ENCODE measurements around the gene HOXD13. TPM values are rescaled to one million over a fixed set of nuclear protein-coding genes. Genes with fewer than 3 reads are reported as not detected.
A peak's percentile ranks its signal among the peaks of the same experiment; 100 is the strongest.

The HOXD13 gene
- total RNA-seq, 2 donors from 2014 or later, result not detected

GRCh38 chr2:176104316-176105077, 12.0 kb downstream of the HOXD13 start:
- ATAC-seq (replicated peaks), result no peak
- Mint-ChIP-seq H3K27ac (no peak overlapping the region), H3K4me3 (no peak overlapping the region)

DNA sequence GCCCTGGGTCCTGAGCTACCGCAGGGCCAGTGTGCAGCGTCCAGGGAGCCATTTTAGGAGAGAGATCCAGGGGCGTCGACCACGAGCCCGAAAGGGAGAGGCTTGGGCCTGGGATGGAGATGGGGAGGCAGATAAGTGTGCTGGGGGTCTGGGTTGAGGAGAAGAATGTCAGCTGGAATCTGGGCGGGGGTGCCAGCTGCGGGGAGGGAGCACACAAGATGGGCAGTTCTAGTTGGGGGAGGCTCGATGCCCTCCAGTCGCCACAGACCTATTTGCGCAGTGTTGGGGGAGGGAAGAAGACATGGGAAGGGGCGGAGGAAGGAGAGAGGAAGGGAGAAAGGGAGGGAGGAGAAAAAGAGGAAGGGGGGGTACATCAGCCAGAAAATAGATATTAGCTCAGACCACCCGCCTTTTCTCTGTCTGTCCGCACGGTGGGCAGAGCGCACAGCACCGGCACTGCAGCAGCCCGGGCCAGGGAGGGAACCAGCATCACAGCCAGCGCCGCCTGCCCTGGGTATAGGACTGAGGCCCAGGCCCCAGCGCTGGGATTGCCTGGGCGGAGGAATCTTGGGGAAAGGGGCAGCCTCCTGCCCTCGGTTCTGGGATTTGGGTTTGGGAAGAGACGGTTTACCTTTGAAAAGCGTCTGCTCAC, 12.7 kb downstream of the HOXD13 start:
- Mint-ChIP-seq H3K36me3 (ENCODE audit: low read depth) (peaks cover 26% of the 10 kb centered on the region), H3K4me3 (no peak overlapping the region), H3K9me3 (no peaks in the 10 kb centered on the region), H3K27me3 (peaks cover 70% of the 10 kb centered on the region), H3K27ac (no peak overlapping the region), H3K4me1 (peaks cover 15% of the 10 kb centered on the region)
- ATAC-seq (replicated peaks), result no peak

More at GRCh38 chr2:176104316-176105077, 12.0 kb downstream of the HOXD13 start:
- Mint-ChIP-seq H3K27me3 (peaks cover 63% of the 10 kb centered on the region), H3K4me1 (peaks cover 13% of the 10 kb centered on the region), H3K36me3 (ENCODE audit: low read depth) (peaks cover 24% of the 10 kb centered on the region), H3K9me3 (no peaks in the 10 kb centered on the region)

DNA sequence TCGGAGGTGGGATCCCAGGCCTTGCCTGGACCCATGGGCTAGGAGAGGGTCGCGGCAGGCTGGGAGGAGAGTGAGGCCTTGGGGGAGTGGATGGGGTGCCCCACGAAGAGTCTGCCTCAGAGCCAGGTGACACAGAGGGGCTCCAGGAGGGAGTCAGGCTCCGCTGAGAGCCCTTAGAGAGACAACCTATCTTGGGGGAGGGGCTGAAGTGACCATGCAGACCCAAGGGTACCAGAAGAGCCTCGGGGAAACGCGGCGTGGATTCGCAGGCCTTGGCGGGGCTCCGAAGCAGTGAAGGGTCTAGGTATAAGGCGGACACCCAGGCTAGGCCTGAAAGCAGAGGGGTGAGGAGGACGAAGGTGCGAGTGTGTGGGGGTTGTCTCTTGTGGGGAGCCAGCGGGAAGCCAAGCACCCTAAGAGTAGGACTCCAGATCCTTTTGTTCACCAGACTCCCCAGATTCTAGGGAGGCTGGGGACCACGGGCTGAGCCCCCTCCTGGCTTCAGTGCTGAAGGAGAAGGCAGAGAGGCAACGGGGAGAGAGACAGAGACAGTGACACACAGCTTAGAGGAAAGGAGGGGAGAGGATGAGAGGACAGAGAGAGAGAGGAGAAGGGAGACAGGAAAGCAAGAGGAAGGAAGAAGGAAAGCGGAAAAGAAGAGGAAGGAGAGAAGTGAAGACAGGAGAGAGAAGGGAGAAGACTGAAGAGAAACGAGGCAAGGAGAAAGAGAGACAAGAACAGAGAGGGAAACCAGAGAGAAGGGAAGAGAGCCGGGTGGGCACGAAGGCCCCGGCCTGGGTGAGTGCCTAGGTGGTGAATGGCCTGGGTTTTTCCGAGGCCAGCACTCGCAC, 13.4 kb downstream of the HOXD13 start:
- Mint-ChIP-seq H3K9me3 (no peaks in the 10 kb centered on the region), H3K4me3 (peak overlapping the region; percentile 47), H3K27me3 (peaks cover 74% of the 10 kb centered on the region), H3K4me1 (peaks cover 15% of the 10 kb centered on the region), H3K27ac (no peak overlapping the region), H3K36me3 (ENCODE audit: low read depth) (peaks cover 26% of the 10 kb centered on the region)
- no peak for ATAC-seq (replicated peaks)

DNA sequence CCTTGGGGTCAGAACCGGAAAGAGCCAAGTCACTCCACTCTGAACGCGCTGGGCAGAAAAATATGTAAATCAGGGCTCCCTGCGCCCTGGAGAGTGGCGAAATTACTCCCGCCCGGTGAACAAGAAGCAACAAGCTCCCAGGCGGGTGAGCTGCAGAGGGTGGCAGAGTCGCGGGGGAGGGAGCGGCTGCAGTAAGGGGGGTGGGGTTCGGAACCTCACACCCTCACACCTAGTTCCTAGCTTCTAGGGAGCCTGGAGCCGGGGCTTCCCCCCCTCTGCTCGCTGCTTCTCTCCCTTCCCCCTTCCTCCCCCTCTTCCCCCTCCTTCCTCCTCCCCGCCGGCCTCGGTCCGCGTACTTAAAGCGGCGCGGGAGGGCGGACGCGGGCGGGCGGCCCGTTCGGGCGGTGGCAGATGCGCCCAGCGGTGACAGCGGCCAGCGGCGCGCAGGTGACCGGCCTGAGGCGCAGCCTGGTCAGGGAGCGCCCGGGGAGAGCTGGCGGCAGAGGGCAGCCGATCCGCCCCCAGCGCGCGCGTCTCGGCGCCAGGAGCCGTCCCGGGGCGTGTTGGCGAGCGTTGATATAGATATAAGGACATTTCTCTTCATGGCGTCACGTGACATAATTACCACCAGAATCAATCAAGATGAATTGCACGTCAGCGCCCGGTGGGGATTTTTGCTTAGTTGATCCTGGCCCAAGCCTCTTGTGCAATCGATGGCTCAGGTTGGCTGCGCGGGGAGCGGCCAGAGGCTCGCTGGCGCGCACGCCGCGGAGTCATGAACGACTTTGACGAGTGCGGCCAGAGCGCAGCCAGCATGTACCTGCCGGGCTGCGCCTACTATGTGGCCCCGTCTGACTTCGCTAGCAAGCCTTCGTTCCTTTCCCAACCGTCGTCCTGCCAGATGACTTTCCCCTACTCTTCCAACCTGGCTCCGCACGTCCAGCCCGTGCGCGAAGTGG, 14.3 kb downstream of the HOXD13 start, which contains the start of gene HOXD11:
TSS of gene HOXD11 (plus strand) at position 700 of the 959 bp plus-strand sequence. CDS start at position 776, 76 bp downstream.
- H3K4me1 Mint-ChIP-seq, result peaks cover 15% of the 10 kb centered on the region
- H3K9me3 Mint-ChIP-seq, result no peaks in the 10 kb centered on the region
- H3K36me3 Mint-ChIP-seq (ENCODE audit: low read depth), result peaks cover 26% of the 10 kb centered on the region
- no peak for ATAC-seq (replicated peaks)
- H3K4me3 Mint-ChIP-seq, result peak within 1 kb of the TSS; percentile 47
- H3K27ac Mint-ChIP-seq, result no peak within 1 kb of the TSS
- peaks cover 72% of the 10 kb centered on the region for H3K27me3 Mint-ChIP-seq

GRCh38 chr2:176107731-176108181, 15.2 kb downstream of the HOXD13 start:
- no peak for ATAC-seq (replicated peaks)
- Mint-ChIP-seq H3K27me3 (peaks cover 69% of the 10 kb centered on the region), H3K9me3 (no peaks in the 10 kb centered on the region), H3K4me3 (no peak overlapping the region), H3K27ac (no peak overlapping the region), H3K4me1 (peaks cover 15% of the 10 kb centered on the region), H3K36me3 (ENCODE audit: low read depth) (peaks cover 26% of the 10 kb centered on the region)

- Mint-ChIP-seq H3K9me3 (peaks cover 4% of the 10 kb centered on the region), H3K36me3 (ENCODE audit: low read depth) (peaks cover 26% of the 10 kb centered on the region), H3K27ac (no peak overlapping the region), H3K4me3 (peak overlapping the region; percentile 13), H3K4me1 (peaks cover 15% of the 10 kb centered on the region), H3K27me3 (peaks cover 70% of the 10 kb centered on the region)
- no peak for ATAC-seq (replicated peaks)
Observed at GRCh38 chr2:176109192-176109901, 16.8 kb downstream of the HOXD13 start.

GRCh38 chr2:176109946-176110345, 17.4 kb downstream of the HOXD13 start:
- Mint-ChIP-seq H3K9me3 (peaks cover 4% of the 10 kb centered on the region), H3K27me3 (peaks cover 67% of the 10 kb centered on the region), H3K27ac (no peak overlapping the region), H3K36me3 (ENCODE audit: low read depth) (peaks cover 25% of the 10 kb centered on the region), H3K4me1 (peaks cover 15% of the 10 kb centered on the region), H3K4me3 (no peak overlapping the region)
- no peak for ATAC-seq (replicated peaks)

DNA sequence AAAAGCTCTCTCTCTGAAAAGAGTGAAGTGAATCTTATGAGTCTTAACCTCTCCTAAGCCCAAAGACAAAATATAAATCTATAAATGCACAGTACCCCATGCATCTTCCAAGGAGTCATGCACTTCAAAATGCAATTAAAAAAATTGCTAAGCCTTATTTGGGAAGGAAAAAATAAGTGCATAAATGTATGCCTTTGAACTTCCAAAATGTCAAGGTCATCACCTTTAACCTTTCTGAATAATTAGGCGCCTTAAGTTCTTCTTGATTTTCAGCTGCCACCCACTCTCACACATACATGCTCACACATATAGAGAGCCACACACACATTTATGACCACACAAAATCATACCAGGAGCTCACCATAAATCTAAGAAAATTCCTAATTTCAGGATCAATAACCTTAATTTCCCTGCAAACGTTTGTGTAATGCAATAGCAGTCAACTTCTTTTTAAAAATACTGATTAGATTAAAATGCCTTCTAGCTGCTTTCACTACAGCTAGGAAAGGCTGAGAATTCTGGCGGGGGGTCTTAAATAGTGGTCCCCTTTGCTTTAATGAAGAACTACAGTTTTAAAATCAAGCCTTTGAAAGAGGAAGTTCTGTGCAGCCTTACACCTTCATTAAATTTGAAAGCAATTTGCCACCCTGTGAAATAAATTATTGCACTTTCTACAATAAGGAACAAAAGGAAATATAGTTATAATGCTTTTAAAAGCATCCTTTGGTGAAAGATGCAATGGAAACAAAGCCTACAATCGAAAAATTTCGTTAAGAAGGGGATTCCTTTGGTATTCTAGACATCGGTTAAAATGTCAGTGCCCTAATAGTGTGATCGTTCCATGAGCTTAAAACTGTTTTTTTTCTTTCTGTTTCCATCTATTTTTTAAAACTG, 18.1 kb downstream of the HOXD13 start:
- H3K27ac Mint-ChIP-seq, result no peak overlapping the region
- ATAC-seq (replicated peaks), result no peak

GRCh38 chr2:176111309-176111663, 18.8 kb downstream of the HOXD13 start:
- peaks cover 8% of the 10 kb centered on the region for H3K4me1 Mint-ChIP-seq
- ATAC-seq (replicated peaks), result no peak
- H3K9me3 Mint-ChIP-seq, result peaks cover 4% of the 10 kb centered on the region
- H3K27ac Mint-ChIP-seq, result no peak overlapping the region
- peaks cover 12% of the 10 kb centered on the region for H3K36me3 Mint-ChIP-seq (ENCODE audit: low read depth)
- H3K27me3 Mint-ChIP-seq, result peaks cover 60% of the 10 kb centered on the region
- H3K4me3 Mint-ChIP-seq, result no peak overlapping the region

More for the DNA sequence above, 18.1 kb downstream of the HOXD13 start:
- H3K9me3 Mint-ChIP-seq, result peaks cover 4% of the 10 kb centered on the region
- H3K27me3 Mint-ChIP-seq, result peaks cover 64% of the 10 kb centered on the region
- H3K4me1 Mint-ChIP-seq, result peaks cover 14% of the 10 kb centered on the region
- H3K4me3 Mint-ChIP-seq, result no peak overlapping the region
- H3K36me3 Mint-ChIP-seq (ENCODE audit: low read depth), result peaks cover 18% of the 10 kb centered on the region

DNA sequence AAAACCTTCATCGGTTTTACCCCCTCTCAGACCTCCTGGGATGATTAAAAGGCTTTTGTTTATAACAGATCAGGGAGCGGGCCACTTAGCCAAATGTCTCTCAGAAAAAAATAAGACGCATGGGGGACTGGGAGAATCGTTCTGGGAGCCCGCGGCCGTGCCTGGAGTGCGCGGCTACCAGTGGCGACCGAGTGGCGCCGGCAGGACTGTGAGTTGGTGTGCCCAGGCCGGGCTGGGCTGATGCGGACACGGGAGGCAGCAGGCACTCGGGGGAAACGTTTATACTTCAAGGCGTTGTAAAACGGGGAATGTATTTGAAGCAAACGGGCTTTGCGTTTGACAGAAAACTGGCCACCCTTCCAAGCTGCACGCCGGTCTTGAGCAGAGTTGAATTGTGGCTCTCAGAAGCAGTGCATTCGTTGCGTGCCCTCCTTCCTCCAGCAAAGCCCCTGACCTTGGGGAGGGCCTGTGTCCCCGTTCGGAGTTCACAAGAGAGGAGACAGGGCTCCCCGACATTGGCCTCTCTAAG, 19.4 kb downstream of the HOXD13 start:
- H3K36me3 Mint-ChIP-seq (ENCODE audit: low read depth), result peaks cover 9% of the 10 kb centered on the region
- H3K4me3 Mint-ChIP-seq, result no peak overlapping the region
- H3K9me3 Mint-ChIP-seq, result peaks cover 4% of the 10 kb centered on the region
- no peak for ATAC-seq (replicated peaks)
- no peak overlapping the region for H3K27ac Mint-ChIP-seq
- H3K4me1 Mint-ChIP-seq, result peaks cover 5% of the 10 kb centered on the region
- H3K27me3 Mint-ChIP-seq, result peaks cover 64% of the 10 kb centered on the region

DNA sequence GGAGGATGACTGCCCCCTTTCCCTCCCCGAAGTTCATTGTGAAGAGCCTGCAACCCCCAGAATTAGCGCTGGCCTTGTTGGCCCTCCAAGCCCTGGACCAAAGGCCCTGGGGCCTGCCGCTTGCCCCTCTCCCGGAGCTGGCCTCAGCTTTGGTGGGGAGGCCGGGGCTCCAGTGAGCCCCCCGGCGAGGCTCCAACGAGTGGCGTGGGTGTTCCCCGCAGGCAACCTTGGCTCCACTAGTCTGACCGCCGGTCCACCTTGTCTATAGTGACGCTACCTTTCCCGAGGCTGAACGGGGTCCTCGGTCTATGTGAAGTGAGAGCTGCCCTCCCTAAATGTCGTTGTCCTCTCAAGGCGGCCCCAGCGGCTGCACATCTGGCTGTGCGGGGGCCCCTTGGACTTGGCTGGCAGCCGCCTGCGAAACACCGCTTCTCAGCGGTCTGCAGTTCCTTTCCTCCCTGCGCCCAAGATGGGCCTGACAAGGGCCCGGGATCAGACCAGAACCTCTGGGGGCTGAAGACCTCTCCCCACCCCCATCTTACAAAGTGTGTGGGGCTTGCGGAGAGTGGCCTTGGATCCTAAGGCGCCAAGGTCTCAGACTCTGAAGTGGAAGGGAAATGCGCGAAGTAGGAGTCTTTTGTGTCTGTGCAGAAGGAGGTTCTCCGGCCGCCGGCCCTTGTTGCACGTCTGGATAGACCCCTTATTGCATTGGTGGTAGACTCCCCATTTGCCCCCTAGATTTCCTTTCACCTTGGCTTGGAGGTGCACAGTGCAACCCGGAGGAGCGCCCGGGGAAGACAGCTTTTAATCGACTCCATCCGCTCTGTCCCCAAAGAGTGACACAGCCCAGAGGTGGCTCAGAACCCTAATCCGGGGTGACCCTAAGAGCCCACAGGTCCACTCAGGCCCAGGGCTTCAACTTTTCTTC, 20.1 kb downstream of the HOXD13 start:
- H3K4me3 Mint-ChIP-seq, result no peak overlapping the region
- ATAC-seq (replicated peaks), result no peak
- H3K4me1 Mint-ChIP-seq, result peaks cover 5% of the 10 kb centered on the region
- H3K27me3 Mint-ChIP-seq, result peaks cover 68% of the 10 kb centered on the region
- peaks cover 4% of the 10 kb centered on the region for H3K9me3 Mint-ChIP-seq
- H3K36me3 Mint-ChIP-seq (ENCODE audit: low read depth), result peaks cover 9% of the 10 kb centered on the region
- H3K27ac Mint-ChIP-seq, result no peak overlapping the region
